Uterus (tissue), 4 donors: ENCODE data around the gene PLA2G2E. TPM values are rescaled to one million over a fixed set of nuclear protein-coding genes. Genes with fewer than 3 reads are reported as not detected.

Experiments used
- DNase-seq, 2 donors: peaks; one replicate each; pipeline ENCODE4 v3.0.0-alpha.2; 2019 to 2020
- H3K27ac ChIP-seq, 2 donors: fragments of 200-600 bp; sonication (generic); 1 replicate in 1 of 2; 2 replicates in 1 of 2; pipeline ENCODE4 v1.5.1; 2016 to 2018
- H3K27me3 ChIP-seq, 2 donors: fragments of 200-600 bp; sonication (generic); one replicate each; pipeline ENCODE4 v1.5.1; 2018 to 2019; ENCODE audit warnings: control low read depth in 1 of 2
- H3K36me3 ChIP-seq, 2 donors: fragments of 200-600 bp; sonication (generic); one replicate each; pipeline ENCODE4 v1.5.1; 2019; ENCODE audit warnings: control low read depth in 1 of 2
- H3K4me1 ChIP-seq, 2 donors: fragments of 200-600 bp; sonication (generic); one replicate each; pipeline ENCODE4 v1.5.1; 2018 to 2019; ENCODE audit warnings: control low read depth in 1 of 2
- H3K4me3 ChIP-seq, 2 donors: fragments of 200-600 bp; sonication (generic); 1 replicate in 1 of 2; 2 replicates in 1 of 2; pipeline ENCODE4 v1.5.1; 2018 to 2019; ENCODE audit warnings: mild to moderate bottlenecking in 1 of 2
- H3K9me3 ChIP-seq, 2 donors: fragments of 200-600 bp; sonication (generic); one replicate each; pipeline ENCODE4 v1.5.1; 2019; ENCODE audit warnings: control low read depth in 1 of 2
- CTCF ChIP-seq, 4 experiments: fragments of 200-600 bp in 2 of 4; fragments of 450-650 bp in 2 of 4; sonication (generic) in 2 of 4; IDR thresholded peaks; one replicate each; pipeline ENCODE4 v1.5.1; 2016 to 2019; ENCODE audit warnings: antibody characterized with exemption in 4 of 4, mild to moderate bottlenecking in 2 of 4, moderate library complexity in 1 of 4
- POLR2A ChIP-seq, 2 donors: fragments of 450-650 bp; IDR thresholded peaks; one replicate each; pipeline ENCODE4 v1.6.1; 2016; ENCODE audit warnings: antibody characterized with exemption in 2 of 2, mild to moderate bottlenecking in 1 of 2, moderate library complexity in 1 of 2
- intact Hi-C: fragments of 100-400 bp; cut with DNase I; formaldehyde crosslinking; loops from one replicate; pipeline ENCODE4 v1.15.1; 2023; ENCODE audit warnings: low total_unique reads
- total RNA-seq, 4 donors: library from RNA; depleted of rRNA in 3 of 4; stranded (reverse); fragments of >200 nt in 3 of 4; gene quantifications; one replicate each; pipeline versions ENCODE4 v1.1.0 to v1.2.4, GENCODE V29; 2014 to 2023
- donor health status: DM: yes; HTN: yes; CAD: no.

PLA2G2E gene
- total RNA-seq, 4 donors from 2014 or later: not detected

GRCh38 chr1:19910650-19911049 lies 12.8 kb downstream of the PLA2G2E start:
- no peaks in the 10 kb centered on the region for H3K4me1 ChIP-seq
- no peak for DNase-seq
- TF ChIP-seq CTCF (IDR thresholded peaks at IDR 0.05) (no peak), POLR2A (IDR thresholded peaks at IDR 0.05) (no peak)
- no peak overlapping the region for H3K27ac ChIP-seq
- no peak overlapping the region for H3K4me3 ChIP-seq
- H3K36me3 ChIP-seq: no peaks in the 10 kb centered on the region
- no peaks in the 10 kb centered on the region for H3K27me3 ChIP-seq
- H3K9me3 ChIP-seq: no peaks in the 10 kb centered on the region
- intact Hi-C loops: loop anchor here (5.0 to 10.0 kb wide), 2 partner anchors 237 to 584 kb away; no protein-coding TSS in a partner anchor

- H3K27me3 ChIP-seq: no peaks in the 10 kb centered on the region
- intact Hi-C loops: loop anchor here (5.0 to 10.0 kb wide), 2 partner anchors 237 to 585 kb away; no protein-coding TSS in a partner anchor
- H3K4me3 ChIP-seq: no peak overlapping the region
- no peaks in the 10 kb centered on the region for H3K36me3 ChIP-seq
- no peak overlapping the region for H3K27ac ChIP-seq
- no peaks in the 10 kb centered on the region for H3K4me1 ChIP-seq
- no peak for TF ChIP-seq POLR2A (IDR thresholded peaks at IDR 0.05)
- no peak for TF ChIP-seq CTCF (IDR thresholded peaks at IDR 0.05)
- no peak for DNase-seq
- H3K9me3 ChIP-seq: no peaks in the 10 kb centered on the region
Observed at GRCh38 chr1:19909971-19910370, 13.4 kb downstream of the PLA2G2E start.

GRCh38 chr1:19909392-19909791 lies 14.0 kb downstream of the PLA2G2E start:
- intact Hi-C loops: no loop called here
- no peak for TF ChIP-seq CTCF (IDR thresholded peaks at IDR 0.05)
- no peak for TF ChIP-seq POLR2A (IDR thresholded peaks at IDR 0.05)

GRCh38 chr1:19907456-19907855 lies 16.0 kb downstream of the PLA2G2E start:
- TF ChIP-seq CTCF (IDR thresholded peaks at IDR 0.05) (no peak), POLR2A (IDR thresholded peaks at IDR 0.05) (no peak)
- no peaks in the 10 kb centered on the region for H3K36me3 ChIP-seq

More at GRCh38 chr1:19909392-19909791, 14.0 kb downstream of the PLA2G2E start:
- no peak overlapping the region for H3K4me3 ChIP-seq
- H3K27ac ChIP-seq: no peak overlapping the region
- no peaks in the 10 kb centered on the region for H3K27me3 ChIP-seq
- no peaks in the 10 kb centered on the region for H3K4me1 ChIP-seq
- H3K36me3 ChIP-seq: no peaks in the 10 kb centered on the region
- no peaks in the 10 kb centered on the region for H3K9me3 ChIP-seq
- no peak for DNase-seq

GRCh38 chr1:19903621-19904020 lies 19.8 kb downstream of the PLA2G2E start:
- H3K27ac ChIP-seq: no peak overlapping the region
- H3K4me1 ChIP-seq: no peaks in the 10 kb centered on the region
- H3K4me3 ChIP-seq: no peak overlapping the region
- intact Hi-C loops: no loop called here
- no peaks in the 10 kb centered on the region for H3K9me3 ChIP-seq
- H3K36me3 ChIP-seq: no peaks in the 10 kb centered on the region
- no peak for DNase-seq
- TF ChIP-seq CTCF (IDR thresholded peaks at IDR 0.05) (no peak), POLR2A (IDR thresholded peaks at IDR 0.05) (no peak)
- no peaks in the 10 kb centered on the region for H3K27me3 ChIP-seq

More at GRCh38 chr1:19907456-19907855, 16.0 kb downstream of the PLA2G2E start:
- intact Hi-C loops: no loop called here
- DNase-seq: no peak
- H3K27me3 ChIP-seq: no peaks in the 10 kb centered on the region
- H3K27ac ChIP-seq: no peak overlapping the region
- H3K4me3 ChIP-seq: no peak overlapping the region
- H3K9me3 ChIP-seq: no peaks in the 10 kb centered on the region
- no peaks in the 10 kb centered on the region for H3K4me1 ChIP-seq
